ENCODE results near the gene CDADC1. TPM values are rescaled to one million over a fixed set of nuclear protein-coding genes. Genes with fewer than 3 reads are reported as not detected.

CDADC1 gene
- total and polyA plus RNA-seq, 4 donors: 3.0 to 6.1 (median 4.5) TPM

DNA sequence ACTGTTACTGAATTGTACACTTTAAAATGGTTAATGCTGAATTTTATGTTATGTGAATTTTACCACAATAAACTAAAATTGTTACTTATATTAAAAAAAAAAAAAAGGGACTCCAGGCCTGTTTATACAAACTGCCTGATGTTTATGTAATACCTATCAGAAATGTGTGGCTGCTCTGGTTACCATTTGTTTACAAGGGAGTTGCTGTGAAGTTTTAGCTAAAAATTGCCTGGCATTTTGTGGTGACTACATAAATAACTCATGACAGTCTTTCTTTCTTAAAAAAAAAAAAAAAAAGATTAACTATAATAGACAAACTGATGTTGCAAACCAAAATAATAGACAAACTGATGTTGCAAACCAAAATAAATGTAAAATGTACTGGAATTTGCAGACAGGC is 71.8 kb downstream of the CDADC1 start:
- no peak for DNase-seq (ENCODE audit: low spot score)
- Histone ChIP-seq H3K9ac (ENCODE audit: low read depth in 1 of 2, low read length in 2 of 2) (no peak overlapping the region), H3K4me3 (ENCODE audit: low read depth in 1 of 3, low read length in 3 of 3) (no peak overlapping the region), H3K4me1 (ENCODE audit: control insufficient read depth in 4 of 4, insufficient read depth in 4 of 4, low read length in 3 of 4) (no peaks in the 10 kb centered on the region), H3K36me3 (ENCODE audit: control insufficient read depth in 4 of 4, insufficient read depth in 3 of 4, low read depth in 1 of 4, low read length in 3 of 4) (no peaks in the 10 kb centered on the region), H3K27me3 (ENCODE audit: control insufficient read depth in 4 of 4, insufficient read depth in 4 of 4, low read length in 3 of 4) (no peaks in the 10 kb centered on the region), H3K27ac (ENCODE audit: low read depth in 1 of 2, low read length in 2 of 2) (no peak overlapping the region), H3K9me3 (ENCODE audit: control insufficient read depth in 4 of 4, low read length in 3 of 4) (no peaks in the 10 kb centered on the region)
- TF ChIP-seq YY1 (IDR thresholded peaks at IDR 0.05): no peak
- TF ChIP-seq, protein P1, sequence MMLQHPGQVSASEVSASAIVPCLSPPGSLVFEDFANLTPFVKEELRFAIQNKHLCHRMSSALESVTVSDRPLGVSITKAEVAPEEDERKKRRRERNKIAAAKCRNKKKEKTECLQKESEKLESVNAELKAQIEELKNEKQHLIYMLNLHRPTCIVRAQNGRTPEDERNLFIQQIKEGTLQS (IDR thresholded peaks at IDR 0.05): no peak
- no peak for TF ChIP-seq RXRA (IDR thresholded peaks at IDR 0.05)
- TF ChIP-seq NR2F2 (IDR thresholded peaks at IDR 0.05): no peak
- no peak for TF ChIP-seq EGR1 (IDR thresholded peaks at IDR 0.05; ENCODE audit: low read depth in 2 of 2)
- TF ChIP-seq, protein P2, sequence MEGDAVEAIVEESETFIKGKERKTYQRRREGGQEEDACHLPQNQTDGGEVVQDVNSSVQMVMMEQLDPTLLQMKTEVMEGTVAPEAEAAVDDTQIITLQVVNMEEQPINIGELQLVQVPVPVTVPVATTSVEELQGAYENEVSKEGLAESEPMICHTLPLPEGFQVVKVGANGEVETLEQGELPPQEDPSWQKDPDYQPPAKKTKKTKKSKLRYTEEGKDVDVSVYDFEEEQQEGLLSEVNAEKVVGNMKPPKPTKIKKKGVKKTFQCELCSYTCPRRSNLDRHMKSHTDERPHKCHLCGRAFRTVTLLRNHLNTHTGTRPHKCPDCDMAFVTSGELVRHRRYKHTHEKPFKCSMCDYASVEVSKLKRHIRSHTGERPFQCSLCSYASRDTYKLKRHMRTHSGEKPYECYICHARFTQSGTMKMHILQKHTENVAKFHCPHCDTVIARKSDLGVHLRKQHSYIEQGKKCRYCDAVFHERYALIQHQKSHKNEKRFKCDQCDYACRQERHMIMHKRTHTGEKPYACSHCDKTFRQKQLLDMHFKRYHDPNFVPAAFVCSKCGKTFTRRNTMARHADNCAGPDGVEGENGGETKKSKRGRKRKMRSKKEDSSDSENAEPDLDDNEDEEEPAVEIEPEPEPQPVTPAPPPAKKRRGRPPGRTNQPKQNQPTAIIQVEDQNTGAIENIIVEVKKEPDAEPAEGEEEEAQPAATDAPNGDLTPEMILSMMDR (IDR thresholded peaks at IDR 0.05; ENCODE audit: low read depth, low read length, missing input control): no peak
- no peak for TF ChIP-seq SP1 (IDR thresholded peaks at IDR 0.05)
- TF ChIP-seq FOXA2 (IDR thresholded peaks at IDR 0.05): no peak
- no peak for TF ChIP-seq FOXA1 (IDR thresholded peaks at IDR 0.05)
- TF ChIP-seq, protein P3, sequence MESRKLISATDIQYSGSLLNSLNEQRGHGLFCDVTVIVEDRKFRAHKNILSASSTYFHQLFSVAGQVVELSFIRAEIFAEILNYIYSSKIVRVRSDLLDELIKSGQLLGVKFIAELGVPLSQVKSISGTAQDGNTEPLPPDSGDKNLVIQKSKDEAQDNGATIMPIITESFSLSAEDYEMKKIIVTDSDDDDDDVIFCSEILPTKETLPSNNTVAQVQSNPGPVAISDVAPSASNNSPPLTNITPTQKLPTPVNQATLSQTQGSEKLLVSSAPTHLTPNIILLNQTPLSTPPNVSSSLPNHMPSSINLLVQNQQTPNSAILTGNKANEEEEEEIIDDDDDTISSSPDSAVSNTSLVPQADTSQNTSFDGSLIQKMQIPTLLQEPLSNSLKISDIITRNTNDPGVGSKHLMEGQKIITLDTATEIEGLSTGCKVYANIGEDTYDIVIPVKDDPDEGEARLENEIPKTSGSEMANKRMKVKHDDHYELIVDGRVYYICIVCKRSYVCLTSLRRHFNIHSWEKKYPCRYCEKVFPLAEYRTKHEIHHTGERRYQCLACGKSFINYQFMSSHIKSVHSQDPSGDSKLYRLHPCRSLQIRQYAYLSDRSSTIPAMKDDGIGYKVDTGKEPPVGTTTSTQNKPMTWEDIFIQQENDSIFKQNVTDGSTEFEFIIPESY (IDR thresholded peaks at IDR 0.05): no peak
- TF ChIP-seq JUND (IDR thresholded peaks at IDR 0.05): no peak
- no peak for TF ChIP-seq RAD21 (IDR thresholded peaks at IDR 0.05)
- TF ChIP-seq, protein P4, sequence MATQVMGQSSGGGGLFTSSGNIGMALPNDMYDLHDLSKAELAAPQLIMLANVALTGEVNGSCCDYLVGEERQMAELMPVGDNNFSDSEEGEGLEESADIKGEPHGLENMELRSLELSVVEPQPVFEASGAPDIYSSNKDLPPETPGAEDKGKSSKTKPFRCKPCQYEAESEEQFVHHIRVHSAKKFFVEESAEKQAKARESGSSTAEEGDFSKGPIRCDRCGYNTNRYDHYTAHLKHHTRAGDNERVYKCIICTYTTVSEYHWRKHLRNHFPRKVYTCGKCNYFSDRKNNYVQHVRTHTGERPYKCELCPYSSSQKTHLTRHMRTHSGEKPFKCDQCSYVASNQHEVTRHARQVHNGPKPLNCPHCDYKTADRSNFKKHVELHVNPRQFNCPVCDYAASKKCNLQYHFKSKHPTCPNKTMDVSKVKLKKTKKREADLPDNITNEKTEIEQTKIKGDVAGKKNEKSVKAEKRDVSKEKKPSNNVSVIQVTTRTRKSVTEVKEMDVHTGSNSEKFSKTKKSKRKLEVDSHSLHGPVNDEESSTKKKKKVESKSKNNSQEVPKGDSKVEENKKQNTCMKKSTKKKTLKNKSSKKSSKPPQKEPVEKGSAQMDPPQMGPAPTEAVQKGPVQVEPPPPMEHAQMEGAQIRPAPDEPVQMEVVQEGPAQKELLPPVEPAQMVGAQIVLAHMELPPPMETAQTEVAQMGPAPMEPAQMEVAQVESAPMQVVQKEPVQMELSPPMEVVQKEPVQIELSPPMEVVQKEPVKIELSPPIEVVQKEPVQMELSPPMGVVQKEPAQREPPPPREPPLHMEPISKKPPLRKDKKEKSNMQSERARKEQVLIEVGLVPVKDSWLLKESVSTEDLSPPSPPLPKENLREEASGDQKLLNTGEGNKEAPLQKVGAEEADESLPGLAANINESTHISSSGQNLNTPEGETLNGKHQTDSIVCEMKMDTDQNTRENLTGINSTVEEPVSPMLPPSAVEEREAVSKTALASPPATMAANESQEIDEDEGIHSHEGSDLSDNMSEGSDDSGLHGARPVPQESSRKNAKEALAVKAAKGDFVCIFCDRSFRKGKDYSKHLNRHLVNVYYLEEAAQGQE (IDR thresholded peaks at IDR 0.05): no peak
- TF ChIP-seq HNF4G (IDR thresholded peaks at IDR 0.05): no peak

DNA sequence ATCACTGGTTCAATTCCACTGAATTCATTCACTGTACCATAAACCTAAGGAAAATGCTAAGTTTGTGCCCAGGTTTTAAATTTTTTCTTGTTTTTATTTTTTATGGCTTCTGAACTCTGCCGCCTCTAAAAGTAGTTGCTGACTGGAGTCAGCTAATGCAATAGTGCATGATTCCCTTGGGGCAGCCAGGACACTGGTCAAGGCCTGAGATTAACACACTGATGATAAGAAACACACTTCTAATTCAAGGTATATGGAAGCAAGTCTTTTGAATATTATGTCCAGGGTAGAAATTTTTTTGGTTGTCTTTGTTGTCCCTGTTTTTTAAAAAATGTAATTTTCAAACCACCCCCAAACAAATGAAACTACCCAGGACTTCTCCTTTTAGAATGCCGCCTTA is 72.2 kb downstream of the CDADC1 start:
- Histone ChIP-seq H3K4me1 (ENCODE audit: control insufficient read depth in 4 of 4, insufficient read depth in 4 of 4, low read length in 3 of 4) (no peaks in the 10 kb centered on the region), H3K9ac (ENCODE audit: low read depth in 1 of 2, low read length in 2 of 2) (no peak overlapping the region), H3K27me3 (ENCODE audit: control insufficient read depth in 4 of 4, insufficient read depth in 4 of 4, low read length in 3 of 4) (no peaks in the 10 kb centered on the region), H3K27ac (ENCODE audit: low read depth in 1 of 2, low read length in 2 of 2) (no peak overlapping the region), H3K36me3 (ENCODE audit: control insufficient read depth in 4 of 4, insufficient read depth in 3 of 4, low read depth in 1 of 4, low read length in 3 of 4) (no peaks in the 10 kb centered on the region), H3K4me3 (ENCODE audit: low read depth in 1 of 3, low read length in 3 of 3) (no peak overlapping the region), H3K9me3 (ENCODE audit: control insufficient read depth in 4 of 4, low read length in 3 of 4) (no peaks in the 10 kb centered on the region)
- TF ChIP-seq TAF1 (conservative IDR thresholded peaks at IDR 0.05) (no peak), FOXA2 (IDR thresholded peaks at IDR 0.05) (no peak), GABPA (IDR thresholded peaks at IDR 0.05 in 1 of 2, conservative IDR thresholded peaks at IDR 0.05 in 1 of 2) (no peak), JUND (IDR thresholded peaks at IDR 0.05) (no peak)
- TF ChIP-seq, protein P2 (IDR thresholded peaks at IDR 0.05; ENCODE audit: low read depth, low read length, missing input control): no peak
- TF ChIP-seq, protein P1 (IDR thresholded peaks at IDR 0.05): no peak
- TF ChIP-seq, protein P4 (IDR thresholded peaks at IDR 0.05): no peak
- TF ChIP-seq, protein P3 (IDR thresholded peaks at IDR 0.05): no peak
- no peak for DNase-seq (ENCODE audit: low spot score)
- 96% methylated on average over 2 of the region's 2 CpGs for WGBS
